CD4-positive, alpha-beta T cell (primary cell): Measurements from ENCODE around the gene NACC2. TPM values are rescaled to one million over a fixed set of nuclear protein-coding genes. Genes with fewer than 3 reads are reported as not detected.
A peak's percentile ranks its signal among the peaks of the same experiment; 100 is the strongest.

Source experiments
- ATAC-seq: fragments of 200-7000 bp; cut with Tn5 transposase; one replicate; pipeline ENCODE4 v1.10.0; 2022; ENCODE audit warnings: mild to moderate bottlenecking; ENCODE audit not compliant: poor library complexity
- CTCF ChIA-PET: fragments of 350-600 bp; sonication (Branson Sonifier 250); formaldehyde crosslinking; loops from one replicate; lab custom pipeline; 2021; ENCODE audit warnings: antibody characterized with exemption, inconsistent platforms; lab: Charles Lee
- POLR2A ChIA-PET: fragments of 350-600 bp; sonication (Branson Sonifier 250); formaldehyde crosslinking; loops from one replicate; lab custom pipeline; 2021; ENCODE audit warnings: antibody characterized with exemption, inconsistent platforms; lab: Charles Lee
- DNase-seq, 14 experiments: peaks; one replicate each; pipeline ENCODE4 v3.0.0-alpha.2; 2013 to 2020; ENCODE audit warnings: mixed read lengths in 2 of 14
- H3K27ac ChIP-seq, 2 donors: one replicate each; pipeline versions ENCODE4 v1.5.1 to v1.7.0; 2013; ENCODE audit warnings: low read length in 2 of 2, low read depth in 1 of 2, mild to moderate bottlenecking in 1 of 2
- H3K27me3 ChIP-seq, 2 experiments: 1 replicate in 1 of 2; 2 replicates in 1 of 2; pipeline versions ENCODE4 v1.6.1 to v1.7.0; 2013; ENCODE audit warnings: low read length in 2 of 2, control low read depth in 1 of 2, mild to moderate bottlenecking in 1 of 2, moderate library complexity in 1 of 2; ENCODE audit not compliant: insufficient read depth in 2 of 2, control insufficient read depth in 1 of 2
- H3K36me3 ChIP-seq: one replicate; pipeline ENCODE4 v1.6.1; 2013; ENCODE audit warnings: low read length, control low read depth; ENCODE audit not compliant: insufficient read depth
- H3K4me1 ChIP-seq: one replicate; pipeline ENCODE4 v1.6.1; 2013; ENCODE audit warnings: low read length, control low read depth; ENCODE audit not compliant: insufficient read depth
- H3K4me3 ChIP-seq: one replicate; pipeline ENCODE4 v1.5.1; 2013; ENCODE audit warnings: mild to moderate bottlenecking, low read length, moderate library complexity
- H3K9me3 ChIP-seq, 2 experiments: 1 replicate in 1 of 2; 2 replicates in 1 of 2; pipeline versions ENCODE4 v1.6.1 to v1.7.0; 2013; ENCODE audit warnings: low read length in 2 of 2, mild to moderate bottlenecking in 2 of 2, control low read depth in 1 of 2, moderate library complexity in 1 of 2; ENCODE audit not compliant: control insufficient read depth in 1 of 2, insufficient read depth in 1 of 2
- H3K27ac Mint-ChIP-seq: one replicate; pipeline ENCODE4 v1.8.0; 2020; ENCODE audit warnings: mixed read lengths
- H3K27me3 Mint-ChIP-seq: one replicate; pipeline ENCODE4 v1.8.0; 2021; ENCODE audit warnings: mixed read lengths
- H3K36me3 Mint-ChIP-seq: one replicate; pipeline ENCODE4 v1.8.0; 2021; ENCODE audit warnings: low read depth, mixed read lengths
- H3K4me1 Mint-ChIP-seq: one replicate; pipeline ENCODE4 v1.8.0; 2021; ENCODE audit warnings: low read depth, mixed read lengths
- H3K4me3 Mint-ChIP-seq: one replicate; pipeline ENCODE4 v1.8.0; 2020; ENCODE audit warnings: mild to moderate bottlenecking, mixed read lengths
- H3K9me3 Mint-ChIP-seq: one replicate; pipeline ENCODE4 v1.8.0; 2020; ENCODE audit warnings: mixed read lengths
- intact Hi-C, 2 experiments: fragments of 100-400 bp; cut with DNase I in 1 of 2; cut with micrococcal nuclease in 1 of 2; formaldehyde crosslinking; loops; one replicate each; pipeline versions ENCODE4 v1.15.1 to v1.9.0; 2023 to 2025; cut with DNase I, micrococcal nuclease
- total RNA-seq, 174 experiments: library from RNA in 2 of 174; stranded (reverse) in 2 of 174; gene quantifications; one replicate each; pipeline ENCODE4 v1.2.3 and lab custom pipeline; 2021 to 2026
- TF ChIP-seq, protein P1 (sequence below): fragments of 200-600 bp; IDR thresholded peaks from one replicate; pipeline ENCODE4 v1.8.0; 2022; ENCODE audit warnings: antibody characterized with exemption, mild to moderate bottlenecking

Gene NACC2
- total RNA-seq, 2 experiments from 2014 or later: 2.1 to 2.7 TPM

DNA sequence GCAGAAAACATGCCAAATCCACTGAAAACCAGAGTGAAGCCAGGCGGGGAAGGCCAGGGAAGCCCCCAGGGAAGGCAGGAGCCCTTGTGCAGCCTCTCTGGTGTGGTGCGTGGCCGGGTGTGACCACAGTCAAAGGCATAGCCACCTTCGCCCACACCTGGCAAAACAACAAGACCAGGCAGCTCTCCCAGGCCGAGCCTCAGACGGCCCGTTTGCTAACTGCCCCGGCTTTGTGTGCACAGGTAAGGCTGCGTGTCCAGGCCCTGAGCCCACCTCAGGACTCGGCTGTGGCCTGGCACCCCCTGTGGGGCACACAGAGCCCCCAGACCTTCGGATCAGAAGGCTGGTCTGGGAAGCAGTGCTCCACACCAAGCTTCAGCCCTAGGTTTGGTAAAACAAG lies 17.5 kb upstream of the NACC2 start:
- Mint-ChIP-seq H3K27ac (peak overlapping the region; percentile 88), H3K4me1 (peaks cover 67% of the 10 kb centered on the region), H3K27me3 (no peaks in the 10 kb centered on the region), H3K4me3 (peak overlapping the region; percentile 67), H3K36me3 (peaks cover 5% of the 10 kb centered on the region), H3K9me3 (no peaks in the 10 kb centered on the region)
- H3K4me1 ChIP-seq: peaks cover 96% of the 10 kb centered on the region
- TF ChIP-seq, protein P1, sequence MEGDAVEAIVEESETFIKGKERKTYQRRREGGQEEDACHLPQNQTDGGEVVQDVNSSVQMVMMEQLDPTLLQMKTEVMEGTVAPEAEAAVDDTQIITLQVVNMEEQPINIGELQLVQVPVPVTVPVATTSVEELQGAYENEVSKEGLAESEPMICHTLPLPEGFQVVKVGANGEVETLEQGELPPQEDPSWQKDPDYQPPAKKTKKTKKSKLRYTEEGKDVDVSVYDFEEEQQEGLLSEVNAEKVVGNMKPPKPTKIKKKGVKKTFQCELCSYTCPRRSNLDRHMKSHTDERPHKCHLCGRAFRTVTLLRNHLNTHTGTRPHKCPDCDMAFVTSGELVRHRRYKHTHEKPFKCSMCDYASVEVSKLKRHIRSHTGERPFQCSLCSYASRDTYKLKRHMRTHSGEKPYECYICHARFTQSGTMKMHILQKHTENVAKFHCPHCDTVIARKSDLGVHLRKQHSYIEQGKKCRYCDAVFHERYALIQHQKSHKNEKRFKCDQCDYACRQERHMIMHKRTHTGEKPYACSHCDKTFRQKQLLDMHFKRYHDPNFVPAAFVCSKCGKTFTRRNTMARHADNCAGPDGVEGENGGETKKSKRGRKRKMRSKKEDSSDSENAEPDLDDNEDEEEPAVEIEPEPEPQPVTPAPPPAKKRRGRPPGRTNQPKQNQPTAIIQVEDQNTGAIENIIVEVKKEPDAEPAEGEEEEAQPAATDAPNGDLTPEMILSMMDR: no peak
- no peak for ATAC-seq
- no peaks in the 10 kb centered on the region for H3K27me3 ChIP-seq
- H3K9me3 ChIP-seq: no peaks in the 10 kb centered on the region
- ChIA-PET CTCF (no interaction called here), POLR2A (no interaction called here)
- intact Hi-C loops: no loop called here
- H3K27ac ChIP-seq: peak overlapping the region; percentile 38 to 66
- H3K4me3 ChIP-seq: no peak overlapping the region
- no peak for DNase-seq
- peaks cover 19% of the 10 kb centered on the region for H3K36me3 ChIP-seq

- TF ChIP-seq, protein P1: no peak
- ATAC-seq (no peak), DNase-seq (no peak)
- ChIA-PET POLR2A (no interaction called here), CTCF (no interaction called here)
- Mint-ChIP-seq H3K4me1 (peaks cover 73% of the 10 kb centered on the region), H3K4me3 (peak overlapping the region; percentile 67), H3K27me3 (no peaks in the 10 kb centered on the region), H3K27ac (peak overlapping the region; percentile 88), H3K9me3 (no peaks in the 10 kb centered on the region), H3K36me3 (peaks cover 5% of the 10 kb centered on the region)
- Histone ChIP-seq H3K4me3 (no peak overlapping the region), H3K9me3 (no peaks in the 10 kb centered on the region), H3K27me3 (no peaks in the 10 kb centered on the region), H3K27ac (peak overlapping the region; percentile 38 to 66), H3K36me3 (peaks cover 19% of the 10 kb centered on the region), H3K4me1 (peaks cover 96% of the 10 kb centered on the region)
- intact Hi-C loops: no loop called here
Measured at GRCh38 chr9:136111910-136112309, 16.8 kb upstream of the NACC2 start.

DNA sequence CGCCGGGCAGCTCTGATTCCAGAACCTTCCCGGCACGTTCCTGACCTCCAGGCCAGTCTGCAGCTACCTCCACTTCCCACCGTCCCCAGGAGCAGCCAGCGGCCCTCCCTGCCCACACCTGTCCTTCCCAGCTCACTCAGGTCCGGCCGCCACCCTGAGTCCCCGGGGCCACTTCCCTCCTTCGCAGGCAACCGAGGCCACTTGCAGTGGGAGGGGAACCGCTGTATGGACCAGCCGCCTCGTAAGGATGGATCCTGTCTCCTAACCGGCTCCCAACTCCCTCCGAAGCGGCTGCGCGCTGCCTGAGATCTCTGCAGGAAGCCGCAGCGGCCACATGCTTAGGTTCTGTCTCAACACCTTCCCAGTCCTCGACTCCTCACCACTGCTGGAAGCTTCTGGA lies 16.1 kb upstream of the NACC2 start:
- Histone ChIP-seq H3K27ac (no peak overlapping the region), H3K4me3 (no peak overlapping the region), H3K9me3 (no peaks in the 10 kb centered on the region), H3K4me1 (peaks cover 98% of the 10 kb centered on the region), H3K27me3 (no peaks in the 10 kb centered on the region), H3K36me3 (peaks cover 16% of the 10 kb centered on the region)
- ChIA-PET POLR2A (interaction anchor here (6.0 kb wide), 1 partner anchor 16 kb away, joined by 50 read pairs; the partner anchor contains the start of gene NACC2), CTCF (no interaction called here)
- Mint-ChIP-seq H3K27ac (peak overlapping the region; percentile 88), H3K27me3 (no peaks in the 10 kb centered on the region), H3K4me1 (peaks cover 78% of the 10 kb centered on the region), H3K4me3 (peak overlapping the region; percentile 67), H3K9me3 (no peaks in the 10 kb centered on the region), H3K36me3 (peaks cover 5% of the 10 kb centered on the region)
- intact Hi-C loops: no loop called here
- no peak for DNase-seq
- no peak for ATAC-seq
- TF ChIP-seq, protein P1: no peak
